SU-DHL-6 (cell line): ENCODE data around the gene KIF13A.
"Not testable (repeated sequence)": the region's sequence is repeated elsewhere in the genome, so short reads cannot be mapped to it uniquely, and the experiment has no call there.

Experiments used
- H2AFZ ChIP-seq: fragments of 200-600 bp; sonication (generic); 2 replicates; pipeline ENCODE4 v1.6.1; 2014; ENCODE audit warnings: low read depth, mild to moderate bottlenecking, moderate library complexity, mixed read lengths, antibody characterized with exemption, low read length; ENCODE audit not compliant: severe bottlenecking
- H3F3A ChIP-seq: fragments of 200-600 bp; shearing (Covaris generic); 2 replicates; pipeline ENCODE4 v1.6.0; 2016; ENCODE audit warnings: antibody characterized with exemption, mild to moderate bottlenecking; ENCODE audit not compliant: insufficient read depth
- H3K27ac ChIP-seq: fragments of 200-600 bp; sonication (generic); 2 replicates; pipeline ENCODE4 v1.5.1; 2016; ENCODE audit warnings: low read depth, mild to moderate bottlenecking, low read length, moderate library complexity, mixed read lengths
- H3K27me3 ChIP-seq: fragments of 200-600 bp; sonication (generic), shearing (Covaris generic); 2 replicates; pipeline ENCODE4 v1.6.0; 2014; ENCODE audit warnings: mild to moderate bottlenecking, low read length
- H3K36me3 ChIP-seq: fragments of 200-600 bp; sonication (generic); 2 replicates; pipeline ENCODE4 v1.6.1; 2014; ENCODE audit warnings: mild to moderate bottlenecking, low read length, mixed read lengths
- H3K4me2 ChIP-seq: fragments of 300-600, 200-600 bp; shearing (Covaris generic), sonication (generic); 2 replicates; pipeline ENCODE4 v1.6.0; 2014; ENCODE audit warnings: low read length, low read depth, mild to moderate bottlenecking; ENCODE audit not compliant: poor library complexity, severe bottlenecking
- H3K4me3 ChIP-seq: fragments of 200-600 bp; sonication (generic); 2 replicates; pipeline ENCODE4 v1.5.1; 2014; ENCODE audit warnings: antibody characterized with exemption, low read length, mild to moderate bottlenecking, mixed read lengths; ENCODE audit not compliant: insufficient read depth, poor library complexity, severe bottlenecking
- H3K79me2 ChIP-seq: fragments of 200-600 bp; sonication (generic); 2 replicates; pipeline ENCODE4 v1.6.1; 2014; ENCODE audit warnings: mild to moderate bottlenecking, low read length, moderate library complexity; ENCODE audit not compliant: insufficient read depth
- H3K9ac ChIP-seq: fragments of 200-600 bp; sonication (generic); 2 replicates; pipeline ENCODE4 v1.7.0; 2014; ENCODE audit warnings: mild to moderate bottlenecking, low read length
- H3K9me2 ChIP-seq: fragments of 200-600 bp; sonication (generic); replicated peaks from 2 replicates; pipeline ENCODE4 v1.6.1; 2014; ENCODE audit warnings: low read length; ENCODE audit not compliant: insufficient read depth
- H3K9me3 ChIP-seq: fragments of 200-600 bp; sonication (generic); 2 replicates; pipeline ENCODE4 v1.6.1; 2014; ENCODE audit warnings: low read length, mixed read lengths; ENCODE audit not compliant: insufficient read depth
- H4K20me1 ChIP-seq: fragments of 200-600 bp; sonication (generic); 2 replicates; pipeline ENCODE4 v1.6.1; 2014; ENCODE audit warnings: low read depth, mild to moderate bottlenecking, antibody characterized with exemption, low read length, moderate library complexity, mixed read lengths
- EZH2phosphoT487 ChIP-seq: fragments of 200-600 bp; sonication (generic), shearing (Covaris generic); conservative IDR thresholded peaks from 2 replicates; pipeline ENCODE4 v1.6.1; 2018; ENCODE audit warnings: mild to moderate bottlenecking, antibody characterized with exemption, low read length, moderate library complexity, mixed read lengths
- TF ChIP-seq, protein P1 (sequence below): fragments of 200-600 bp; sonication (generic); IDR thresholded peaks from one replicate; pipeline ENCODE4 v1.5.1; 2017; ENCODE audit warnings: antibody characterized with exemption, mild to moderate bottlenecking, low read length, moderate library complexity; ENCODE audit not compliant: insufficient read depth, poor library complexity, severe bottlenecking

The KIF13A gene

DNA sequence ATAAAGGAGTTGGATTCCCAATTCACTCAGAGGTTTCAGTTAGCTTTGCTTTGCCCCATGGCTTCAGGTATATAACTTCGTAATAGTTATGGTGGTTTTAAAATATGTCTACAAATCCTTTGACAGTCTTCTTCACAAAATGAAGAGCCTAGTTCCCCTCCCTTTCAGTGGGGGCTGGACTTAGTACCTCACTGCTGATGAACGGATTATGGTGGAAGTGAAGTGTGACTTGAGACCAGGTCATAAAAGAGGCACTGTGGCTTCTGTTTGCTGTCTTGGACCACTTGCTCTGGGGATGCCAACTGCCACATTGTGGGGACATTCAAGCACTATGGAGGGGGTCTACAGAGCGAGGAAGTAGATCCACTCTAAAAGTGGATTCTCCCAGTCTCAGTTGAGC is 233.2 kb downstream of the KIF13A start:
- no peaks in the 10 kb centered on the region for H3K36me3 ChIP-seq
- no peak for TF ChIP-seq EZH2phosphoT487
- TF ChIP-seq, protein P1, sequence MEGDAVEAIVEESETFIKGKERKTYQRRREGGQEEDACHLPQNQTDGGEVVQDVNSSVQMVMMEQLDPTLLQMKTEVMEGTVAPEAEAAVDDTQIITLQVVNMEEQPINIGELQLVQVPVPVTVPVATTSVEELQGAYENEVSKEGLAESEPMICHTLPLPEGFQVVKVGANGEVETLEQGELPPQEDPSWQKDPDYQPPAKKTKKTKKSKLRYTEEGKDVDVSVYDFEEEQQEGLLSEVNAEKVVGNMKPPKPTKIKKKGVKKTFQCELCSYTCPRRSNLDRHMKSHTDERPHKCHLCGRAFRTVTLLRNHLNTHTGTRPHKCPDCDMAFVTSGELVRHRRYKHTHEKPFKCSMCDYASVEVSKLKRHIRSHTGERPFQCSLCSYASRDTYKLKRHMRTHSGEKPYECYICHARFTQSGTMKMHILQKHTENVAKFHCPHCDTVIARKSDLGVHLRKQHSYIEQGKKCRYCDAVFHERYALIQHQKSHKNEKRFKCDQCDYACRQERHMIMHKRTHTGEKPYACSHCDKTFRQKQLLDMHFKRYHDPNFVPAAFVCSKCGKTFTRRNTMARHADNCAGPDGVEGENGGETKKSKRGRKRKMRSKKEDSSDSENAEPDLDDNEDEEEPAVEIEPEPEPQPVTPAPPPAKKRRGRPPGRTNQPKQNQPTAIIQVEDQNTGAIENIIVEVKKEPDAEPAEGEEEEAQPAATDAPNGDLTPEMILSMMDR, result no peak
- no peak overlapping the region for H3K9ac ChIP-seq
- no peak overlapping the region for H3K27ac ChIP-seq
- no peaks in the 10 kb centered on the region for H3F3A ChIP-seq
- no peaks in the 10 kb centered on the region for H3K9me3 ChIP-seq
- H3K27me3 ChIP-seq, result no peaks in the 10 kb centered on the region
- H3K79me2 ChIP-seq, result no peaks in the 10 kb centered on the region
- no peaks in the 10 kb centered on the region for H3K9me2 ChIP-seq
- no peak overlapping the region for H3K4me3 ChIP-seq
- H3K4me2 ChIP-seq, result no peak overlapping the region
- H4K20me1 ChIP-seq, result no peaks in the 10 kb centered on the region
- H2AFZ ChIP-seq, result no peak overlapping the region

DNA sequence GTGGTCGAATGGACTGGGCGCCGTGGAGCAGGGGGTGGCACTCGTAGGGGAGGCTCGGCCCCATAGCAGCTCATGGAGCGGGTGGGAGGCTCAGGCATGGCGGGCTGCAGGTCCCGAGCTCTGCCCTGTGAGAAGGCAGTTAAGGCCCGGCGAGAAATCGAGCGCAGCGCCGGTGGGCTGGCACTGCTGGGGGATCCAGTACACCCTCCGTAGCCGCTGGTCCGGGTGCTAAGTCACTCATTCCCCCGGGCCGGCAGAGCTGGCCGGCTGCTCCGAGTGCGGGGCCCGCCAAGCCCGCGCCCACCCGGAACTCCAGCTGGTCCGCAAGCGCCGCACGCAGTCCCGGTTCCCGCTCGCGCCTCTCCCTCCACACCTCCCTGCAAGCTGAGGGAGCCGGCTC is 242.1 kb downstream of the KIF13A start:
- not testable (repeated sequence) for H2AFZ ChIP-seq, H3K4me3 ChIP-seq, H3K36me3 ChIP-seq, H3K9me2 ChIP-seq, H4K20me1 ChIP-seq, H3K9ac ChIP-seq, H3K27me3 ChIP-seq, H3K79me2 ChIP-seq, H3K4me2 ChIP-seq, H3F3A ChIP-seq, H3K9me3 ChIP-seq, H3K27ac ChIP-seq

DNA sequence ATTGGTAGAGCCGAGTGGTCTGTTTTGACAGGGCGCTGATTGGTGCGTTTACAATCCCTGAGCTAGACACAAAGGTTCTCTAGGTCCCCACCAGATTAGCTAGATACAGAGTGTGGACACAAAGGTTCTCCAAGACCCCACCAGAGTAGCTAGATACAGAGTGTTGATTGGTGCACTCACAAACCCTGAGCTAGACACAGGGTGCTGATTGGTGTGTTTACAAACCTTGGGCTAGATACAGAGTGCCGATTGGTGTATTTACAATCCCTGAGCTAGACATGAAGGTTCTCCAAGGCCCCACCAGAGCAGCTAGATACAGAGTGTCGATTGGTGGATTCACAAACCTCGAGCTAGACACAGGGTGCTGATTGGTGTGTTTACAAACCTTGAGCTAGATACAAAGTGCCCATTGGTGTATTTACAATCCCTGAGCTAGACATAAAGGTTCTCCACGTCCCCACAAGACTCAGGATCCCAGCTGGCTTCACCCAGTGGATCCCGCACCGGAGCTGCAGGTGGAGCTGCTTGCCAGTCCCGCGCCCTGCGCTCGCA is 242.6 kb downstream of the KIF13A start:
- not testable (repeated sequence) for H3K36me3 ChIP-seq, H2AFZ ChIP-seq, H4K20me1 ChIP-seq, H3K9ac ChIP-seq, H3F3A ChIP-seq, H3K27ac ChIP-seq, H3K9me2 ChIP-seq, H3K4me3 ChIP-seq, H3K4me2 ChIP-seq, H3K9me3 ChIP-seq, H3K27me3 ChIP-seq, H3K79me2 ChIP-seq

DNA sequence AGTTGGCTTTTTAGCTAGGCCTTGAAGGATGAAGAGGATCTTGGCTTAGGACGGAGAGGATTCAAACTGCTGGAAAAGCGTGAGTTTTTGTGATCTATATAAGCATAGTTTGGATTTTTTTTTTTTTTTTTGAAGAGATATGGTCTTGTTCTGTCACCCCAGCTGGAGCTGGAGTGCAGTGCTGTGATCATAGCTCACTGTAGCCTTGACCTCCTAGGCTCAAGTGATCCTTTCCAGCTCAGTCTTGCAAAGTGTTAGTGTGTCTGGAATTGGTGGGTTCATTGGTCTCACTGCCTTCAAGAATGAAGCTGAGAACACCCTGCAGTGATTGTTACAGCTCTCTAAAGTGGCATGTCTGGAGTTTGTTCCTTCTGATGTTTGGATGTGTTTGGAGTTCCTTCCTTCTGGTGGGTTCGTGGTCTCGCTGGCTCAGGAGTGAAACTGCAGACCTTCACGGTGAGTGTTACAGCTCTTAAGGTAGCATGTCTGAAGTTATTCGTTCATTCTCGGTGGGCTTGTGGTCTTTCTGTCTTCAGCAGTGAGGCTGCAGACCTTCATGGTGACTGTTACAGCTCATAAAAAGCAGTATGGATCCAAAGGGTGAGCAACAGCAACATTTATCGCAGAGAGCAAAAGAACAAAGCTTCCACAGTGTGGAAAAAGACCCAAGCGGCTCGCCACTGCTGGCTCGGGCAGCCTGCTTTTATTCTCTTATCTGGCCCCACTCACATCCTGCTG is 243.2 kb downstream of the KIF13A start:
- no peak for TF ChIP-seq EZH2phosphoT487
- TF ChIP-seq, protein P1, result no peak
- H3K9ac ChIP-seq, result no peak overlapping the region
- H3F3A ChIP-seq, result no peaks in the 10 kb centered on the region
- no peak overlapping the region for H3K4me2 ChIP-seq
- no peaks in the 10 kb centered on the region for H3K9me3 ChIP-seq
- H4K20me1 ChIP-seq, result no peaks in the 10 kb centered on the region
- H3K9me2 ChIP-seq, result no peaks in the 10 kb centered on the region
- no peaks in the 10 kb centered on the region for H3K36me3 ChIP-seq
- no peaks in the 10 kb centered on the region for H3K79me2 ChIP-seq
- no peak overlapping the region for H3K4me3 ChIP-seq
- no peaks in the 10 kb centered on the region for H3K27me3 ChIP-seq
- no peak overlapping the region for H2AFZ ChIP-seq
- no peak overlapping the region for H3K27ac ChIP-seq
